Measurements from ENCODE around the gene ZFR2. TPM values are rescaled to one million over a fixed set of nuclear protein-coding genes. Genes with fewer than 3 reads are reported as not detected.

ZFR2 gene
- total and polyA plus RNA-seq, 2 experiments from 2014 or later: not detected

GRCh38 chr19:3849092-3849491 lies 19.7 kb downstream of the ZFR2 start:
- no peak overlapping the region for H3K4me2 ChIP-seq (ENCODE audit: unreplicated experiment)
- no peaks in the 10 kb centered on the region for H3F3A ChIP-seq (ENCODE audit: insufficient read depth)
- no peak overlapping the region for H2AFZ ChIP-seq
- H3K79me2 ChIP-seq (ENCODE audit: insufficient read depth): no peaks in the 10 kb centered on the region
- no peaks in the 10 kb centered on the region for H3K4me1 ChIP-seq (ENCODE audit: insufficient read depth)
- H3K9me3 ChIP-seq (ENCODE audit: low read depth): no peaks in the 10 kb centered on the region
- in situ Hi-C loops (cut with MboI): no loop called here
- DNase-seq: peak; percentile 34
- H3K27ac ChIP-seq: no peak overlapping the region
- TF ChIP-seq EZH2 (IDR thresholded peaks at IDR 0.05; ENCODE audit: insufficient read depth, poor library complexity, severe bottlenecking): no peak
- no peak for TF ChIP-seq EZH2phosphoT487 (IDR thresholded peaks at IDR 0.05; ENCODE audit: insufficient read depth, low read depth)
- no peaks in the 10 kb centered on the region for H3K36me3 ChIP-seq (ENCODE audit: low read depth)
- H3K9ac ChIP-seq: no peak overlapping the region
- 33 to 35% methylated on average over 5 of the region's 5 CpGs for WGBS, 2 experiments (ENCODE audit: low coverage in 1 of 2, low lambda C conversion rate in 2 of 2, missing lambda C conversion rate in 2 of 2)
- H3K27me3 ChIP-seq (replicated peaks; ENCODE audit: insufficient read depth): peaks cover 29% of the 10 kb centered on the region
- H3K9me2 ChIP-seq (ENCODE audit: insufficient read depth): no peaks in the 10 kb centered on the region
- no peak overlapping the region for H3K4me3 ChIP-seq
- H4K20me1 ChIP-seq (ENCODE audit: insufficient read depth): no peaks in the 10 kb centered on the region

DNA sequence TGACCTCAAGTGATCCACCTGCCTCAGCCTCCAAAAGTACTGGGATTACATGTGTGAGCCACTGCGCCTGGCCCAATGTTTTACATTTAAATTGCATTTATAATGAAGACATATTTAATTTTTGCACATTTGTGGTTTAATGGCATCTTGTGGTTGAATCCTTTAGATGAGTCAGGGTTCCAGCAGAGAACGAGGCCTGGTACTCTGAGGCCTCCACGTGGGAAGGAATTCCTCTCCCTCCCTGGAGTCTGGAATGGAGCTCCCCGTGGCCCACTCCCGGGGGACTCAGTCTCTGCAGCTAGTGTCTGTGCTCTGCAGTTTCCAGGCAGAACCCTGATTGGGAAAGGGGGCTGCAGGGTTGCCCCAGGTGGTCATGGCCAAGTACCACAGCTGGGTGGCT lies 24.2 kb downstream of the ZFR2 start:
- in situ Hi-C loops (cut with MboI): no loop called here
- no peak for DNase-seq
- WGBS, 2 experiments (ENCODE audit: low coverage in 1 of 2, low lambda C conversion rate in 2 of 2, missing lambda C conversion rate in 2 of 2): 10 to 15% methylated on average over 5 of the region's 5 CpGs
- no peaks in the 10 kb centered on the region for H3K4me1 ChIP-seq (ENCODE audit: insufficient read depth)
- no peak overlapping the region for H3K27ac ChIP-seq
- no peak overlapping the region for H3K4me2 ChIP-seq (ENCODE audit: unreplicated experiment)
- H3K9me3 ChIP-seq (ENCODE audit: low read depth): no peaks in the 10 kb centered on the region
- H3K79me2 ChIP-seq (ENCODE audit: insufficient read depth): no peaks in the 10 kb centered on the region
- H3K4me3 ChIP-seq: no peak overlapping the region
- TF ChIP-seq EZH2 (IDR thresholded peaks at IDR 0.05; ENCODE audit: insufficient read depth, poor library complexity, severe bottlenecking) (no peak), EZH2phosphoT487 (IDR thresholded peaks at IDR 0.05; ENCODE audit: insufficient read depth, low read depth) (no peak)
- no peaks in the 10 kb centered on the region for H3F3A ChIP-seq (ENCODE audit: insufficient read depth)
- peaks cover 50% of the 10 kb centered on the region for H3K27me3 ChIP-seq (replicated peaks; ENCODE audit: insufficient read depth)
- H3K9ac ChIP-seq: no peak overlapping the region
- no peaks in the 10 kb centered on the region for H3K9me2 ChIP-seq (ENCODE audit: insufficient read depth)
- no peak overlapping the region for H2AFZ ChIP-seq
- no peaks in the 10 kb centered on the region for H3K36me3 ChIP-seq (ENCODE audit: low read depth)
- no peaks in the 10 kb centered on the region for H4K20me1 ChIP-seq (ENCODE audit: insufficient read depth)

DNA sequence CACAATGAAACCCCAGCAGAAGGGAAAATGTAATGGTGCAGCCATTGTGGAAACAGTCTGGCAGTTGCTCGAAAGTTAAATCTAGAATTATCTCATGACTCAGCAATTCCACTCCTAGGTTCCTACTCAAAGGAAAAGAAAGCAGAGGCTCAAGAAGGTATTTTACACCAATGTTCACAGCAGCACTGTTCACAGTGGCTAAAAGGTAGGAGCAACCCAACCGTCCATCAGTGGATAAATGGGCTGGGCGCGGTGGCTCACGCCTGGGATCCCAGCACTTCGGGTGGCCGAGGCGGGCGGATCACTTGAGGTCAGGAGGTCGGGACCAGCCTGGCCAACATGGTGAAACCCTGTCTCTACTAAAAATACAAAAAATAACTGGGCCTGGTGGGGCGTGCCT lies 25.9 kb downstream of the ZFR2 start:
- Histone ChIP-seq H3K27me3 (replicated peaks; ENCODE audit: insufficient read depth) (peaks cover 51% of the 10 kb centered on the region), H3K4me1 (ENCODE audit: insufficient read depth) (no peaks in the 10 kb centered on the region)

GRCh38 chr19:3840804-3841203 lies 28.0 kb downstream of the ZFR2 start:
- 59 to 66% methylated on average over 10 of the region's 10 CpGs for WGBS, 2 experiments (ENCODE audit: low coverage in 1 of 2, low lambda C conversion rate in 2 of 2, missing lambda C conversion rate in 2 of 2)
- Histone ChIP-seq H3K4me3 (no peak overlapping the region), H4K20me1 (ENCODE audit: insufficient read depth) (no peaks in the 10 kb centered on the region), H3K4me1 (ENCODE audit: insufficient read depth) (no peaks in the 10 kb centered on the region), H3K9me2 (ENCODE audit: insufficient read depth) (no peaks in the 10 kb centered on the region), H3K9ac (no peak overlapping the region), H3K27ac (no peak overlapping the region), H3K9me3 (ENCODE audit: low read depth) (no peaks in the 10 kb centered on the region), H3K79me2 (ENCODE audit: insufficient read depth) (no peaks in the 10 kb centered on the region), H3F3A (ENCODE audit: insufficient read depth) (no peaks in the 10 kb centered on the region), H3K36me3 (ENCODE audit: low read depth) (no peaks in the 10 kb centered on the region), H2AFZ (no peak overlapping the region), H3K27me3 (replicated peaks; ENCODE audit: insufficient read depth) (peaks cover 32% of the 10 kb centered on the region), H3K4me2 (ENCODE audit: unreplicated experiment) (no peak overlapping the region)
- no peak for TF ChIP-seq EZH2phosphoT487 (IDR thresholded peaks at IDR 0.05; ENCODE audit: insufficient read depth, low read depth)
- no peak for TF ChIP-seq EZH2 (IDR thresholded peaks at IDR 0.05; ENCODE audit: insufficient read depth, poor library complexity, severe bottlenecking)
- in situ Hi-C loops (cut with MboI): no loop called here
- DNase-seq: no peak

More for the DNA sequence above, 25.9 kb downstream of the ZFR2 start:
- Histone ChIP-seq H3K79me2 (ENCODE audit: insufficient read depth) (no peaks in the 10 kb centered on the region), H3K4me3 (no peak overlapping the region), H3K9ac (no peak overlapping the region), H4K20me1 (ENCODE audit: insufficient read depth) (no peaks in the 10 kb centered on the region), H3K4me2 (ENCODE audit: unreplicated experiment) (no peak overlapping the region), H2AFZ (no peak overlapping the region), H3K27ac (no peak overlapping the region), H3K36me3 (ENCODE audit: low read depth) (no peaks in the 10 kb centered on the region), H3K9me3 (ENCODE audit: low read depth) (no peaks in the 10 kb centered on the region), H3F3A (ENCODE audit: insufficient read depth) (no peaks in the 10 kb centered on the region), H3K9me2 (ENCODE audit: insufficient read depth) (no peaks in the 10 kb centered on the region)
- TF ChIP-seq EZH2phosphoT487 (IDR thresholded peaks at IDR 0.05; ENCODE audit: insufficient read depth, low read depth) (no peak), EZH2 (IDR thresholded peaks at IDR 0.05; ENCODE audit: insufficient read depth, poor library complexity, severe bottlenecking) (no peak)
- WGBS, 2 experiments (ENCODE audit: low coverage in 1 of 2, low lambda C conversion rate in 2 of 2, missing lambda C conversion rate in 2 of 2): 80% methylated on average over 11 of the region's 11 CpGs
- in situ Hi-C loops (cut with MboI): no loop called here
- DNase-seq: no peak

DNA sequence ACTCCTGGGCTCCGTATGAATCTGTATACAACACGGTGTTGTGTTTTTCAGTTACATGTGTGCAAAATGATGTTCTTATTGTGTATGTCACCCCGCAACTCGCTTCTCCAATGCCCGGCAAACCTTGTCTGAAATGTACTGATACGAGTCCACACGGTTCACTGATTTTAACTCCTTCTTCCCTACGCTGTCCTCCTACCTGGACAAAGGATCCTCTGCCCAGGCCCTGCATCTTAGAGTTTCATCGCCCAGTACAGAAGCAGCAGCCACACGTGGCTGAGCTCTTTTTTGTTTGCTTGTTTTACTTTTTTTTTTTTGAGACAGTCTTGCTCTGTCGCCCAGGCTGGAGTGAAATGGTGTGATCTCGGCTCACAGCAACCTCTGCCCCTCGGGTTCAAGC lies 28.9 kb downstream of the ZFR2 start:
- Histone ChIP-seq H3F3A (ENCODE audit: insufficient read depth) (no peaks in the 10 kb centered on the region), H3K79me2 (ENCODE audit: insufficient read depth) (no peaks in the 10 kb centered on the region), H4K20me1 (ENCODE audit: insufficient read depth) (no peaks in the 10 kb centered on the region), H3K4me2 (ENCODE audit: unreplicated experiment) (no peak overlapping the region), H3K27ac (no peak overlapping the region), H3K27me3 (replicated peaks; ENCODE audit: insufficient read depth) (peaks cover 23% of the 10 kb centered on the region), H3K4me1 (ENCODE audit: insufficient read depth) (no peaks in the 10 kb centered on the region), H3K9ac (no peak overlapping the region), H3K36me3 (ENCODE audit: low read depth) (no peaks in the 10 kb centered on the region), H3K9me3 (ENCODE audit: low read depth) (no peaks in the 10 kb centered on the region), H3K4me3 (no peak overlapping the region), H3K9me2 (ENCODE audit: insufficient read depth) (no peaks in the 10 kb centered on the region), H2AFZ (no peak overlapping the region)
- in situ Hi-C loops (cut with MboI): no loop called here
- TF ChIP-seq EZH2 (IDR thresholded peaks at IDR 0.05; ENCODE audit: insufficient read depth, poor library complexity, severe bottlenecking) (no peak), EZH2phosphoT487 (IDR thresholded peaks at IDR 0.05; ENCODE audit: insufficient read depth, low read depth) (no peak)
- 34 to 43% methylated on average over 13 of the region's 13 CpGs for WGBS, 2 experiments (ENCODE audit: low coverage in 1 of 2, low lambda C conversion rate in 2 of 2, missing lambda C conversion rate in 2 of 2)
- no peak for DNase-seq

Measured in GM23248 (cell line).